Measurements from ENCODE around the gene STAT6.
A peak's percentile ranks its signal among the peaks of the same experiment; 100 is the strongest.

Gene STAT6

GRCh38 chr12:57149245-57149900 is 38.2 kb upstream of the STAT6 start:
- no peaks in the 10 kb centered on the region for H3K27me3 Mint-ChIP-seq

DNA sequence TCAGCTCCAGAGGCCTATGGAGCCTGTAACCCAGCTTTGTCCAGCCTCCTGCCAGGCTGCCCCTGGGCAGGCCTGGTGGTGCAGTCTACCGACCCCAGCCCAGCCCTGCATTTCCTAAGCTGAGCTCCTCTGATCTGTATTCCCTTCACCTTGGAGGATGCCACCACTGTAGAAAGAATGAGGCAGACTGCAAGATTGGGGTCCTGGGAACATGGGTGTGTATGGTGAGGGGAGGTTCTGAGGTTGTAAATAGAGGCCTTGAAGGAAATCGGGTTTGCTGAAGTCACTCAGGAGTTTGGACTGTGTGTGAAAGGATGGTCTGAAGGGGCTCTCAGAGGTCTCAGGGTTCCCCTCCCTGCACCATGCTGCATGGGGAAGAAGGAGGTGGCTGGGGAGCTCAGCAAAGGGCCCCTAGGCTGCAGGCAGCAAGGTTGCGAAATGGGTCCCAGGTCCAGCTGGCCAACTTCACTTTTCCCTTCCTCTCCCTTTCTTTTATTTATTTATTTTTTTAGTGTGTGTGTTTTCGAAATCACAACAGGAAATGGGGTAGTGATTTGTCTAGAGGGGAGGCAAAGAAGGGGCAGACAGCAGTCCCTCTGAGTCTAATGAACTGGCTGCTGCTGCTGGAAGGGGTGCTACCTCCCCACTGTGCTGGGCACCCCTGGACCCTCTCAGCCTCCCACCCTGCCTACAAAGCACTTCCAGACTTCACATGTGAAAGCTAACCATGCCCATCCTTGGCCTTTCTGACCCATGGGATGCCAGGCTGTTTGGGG is 37.5 kb upstream of the STAT6 start:
- Mint-ChIP-seq H3K4me1 (ENCODE audit: low read depth) (no peaks in the 10 kb centered on the region), H3K4me3 (no peak overlapping the region), H3K9me3 (no peaks in the 10 kb centered on the region), H3K27ac (no peak overlapping the region), H3K36me3 (ENCODE audit: low read depth) (no peaks in the 10 kb centered on the region), H3K27me3 (no peaks in the 10 kb centered on the region)

More at GRCh38 chr12:57149245-57149900, 38.2 kb upstream of the STAT6 start:
- H3K9me3 Mint-ChIP-seq: no peaks in the 10 kb centered on the region
- no peak overlapping the region for H3K27ac Mint-ChIP-seq
- H3K36me3 Mint-ChIP-seq (ENCODE audit: low read depth): no peaks in the 10 kb centered on the region
- no peaks in the 10 kb centered on the region for H3K4me1 Mint-ChIP-seq (ENCODE audit: low read depth)
- no peak overlapping the region for H3K4me3 Mint-ChIP-seq

DNA sequence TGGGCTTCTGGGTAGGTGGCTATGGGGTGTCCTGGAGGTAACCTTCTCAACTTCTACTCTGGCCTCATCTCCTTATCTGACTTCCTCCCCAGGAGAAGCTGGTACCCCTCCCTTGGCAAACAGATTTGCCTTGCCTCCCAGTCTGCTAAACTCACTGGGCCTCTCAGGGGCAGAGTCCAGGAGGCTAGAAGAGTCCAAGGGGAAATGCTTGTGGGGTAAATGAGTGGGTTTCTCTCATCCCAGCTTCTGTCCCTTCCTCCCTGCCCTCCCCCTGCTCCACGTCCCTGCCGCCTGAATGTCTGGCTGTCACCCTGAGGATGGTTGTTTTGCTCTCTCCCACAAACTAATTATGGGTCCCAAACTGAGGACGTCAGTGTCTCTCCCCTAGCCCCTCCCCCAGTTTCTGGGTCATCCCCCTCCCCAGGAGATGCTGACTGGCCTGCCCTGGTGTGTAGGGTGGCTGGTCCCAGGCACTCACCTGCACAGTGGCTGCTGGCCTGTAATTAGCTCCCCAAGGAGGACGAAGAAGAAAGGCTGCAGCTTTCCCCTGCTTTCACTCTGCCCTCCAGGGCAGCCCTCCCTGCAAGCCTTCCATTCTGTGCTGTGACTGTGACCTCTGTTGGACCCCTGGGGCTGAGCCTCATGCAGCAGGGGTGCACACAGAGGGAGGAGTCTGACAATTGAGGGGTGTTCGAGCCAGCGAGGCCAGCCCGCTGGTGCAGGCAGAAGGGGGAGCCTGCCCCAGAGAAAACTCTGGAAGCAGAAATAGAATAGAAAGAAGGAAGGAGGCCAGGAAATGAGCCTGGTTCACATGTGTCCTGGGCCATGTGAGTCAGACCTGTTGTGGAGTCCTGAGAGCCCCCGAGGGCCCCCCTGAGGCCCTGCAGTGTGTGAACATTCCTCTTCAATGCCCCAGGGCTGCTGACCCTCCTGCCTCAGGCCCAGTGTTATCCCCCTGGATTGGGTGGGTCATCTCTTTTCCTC is 36.1 kb upstream of the STAT6 start, which contains the start of gene LRP1-AS:
LRP1-AS (minus strand) TSS at position 659 of the 984 bp plus-strand sequence.
- H3K4me3 Mint-ChIP-seq: no peak within 1 kb of the TSS
- no peaks in the 10 kb centered on the region for H3K4me1 Mint-ChIP-seq (ENCODE audit: low read depth)
- H3K36me3 Mint-ChIP-seq (ENCODE audit: low read depth): no peaks in the 10 kb centered on the region
- H3K27ac Mint-ChIP-seq: no peak within 1 kb of the TSS
- no peaks in the 10 kb centered on the region for H3K9me3 Mint-ChIP-seq
- H3K27me3 Mint-ChIP-seq: no peaks in the 10 kb centered on the region

DNA sequence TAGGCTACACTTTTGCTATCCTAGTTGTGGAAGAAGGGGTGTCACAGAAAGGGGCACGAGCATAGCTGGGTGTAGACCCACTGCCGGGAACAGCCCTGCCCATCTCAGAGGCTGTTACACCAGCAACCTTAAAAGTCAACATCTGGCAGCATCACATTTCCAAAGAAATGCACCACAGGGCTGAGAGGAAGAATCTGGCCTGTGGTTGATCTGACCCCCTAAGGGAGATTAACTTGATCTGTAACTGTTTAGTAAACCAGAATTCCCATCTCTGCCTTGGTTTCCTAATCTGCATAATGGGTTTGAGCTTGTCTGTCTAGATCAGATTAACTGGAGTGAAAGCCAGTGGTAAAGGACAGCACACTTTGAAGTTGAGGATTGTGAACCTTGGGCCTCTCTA is 34.9 kb upstream of the STAT6 start:
- peak overlapping the region; percentile 12 for H3K27ac Mint-ChIP-seq
- H3K36me3 Mint-ChIP-seq (ENCODE audit: low read depth): no peaks in the 10 kb centered on the region
- H3K4me3 Mint-ChIP-seq: no peak overlapping the region
- H3K9me3 Mint-ChIP-seq: no peaks in the 10 kb centered on the region
- H3K27me3 Mint-ChIP-seq: no peaks in the 10 kb centered on the region
- no peaks in the 10 kb centered on the region for H3K4me1 Mint-ChIP-seq (ENCODE audit: low read depth)

- H3K4me3 Mint-ChIP-seq: no peak overlapping the region
- H3K27me3 Mint-ChIP-seq: no peaks in the 10 kb centered on the region
- no peaks in the 10 kb centered on the region for H3K36me3 Mint-ChIP-seq (ENCODE audit: low read depth)
- no peaks in the 10 kb centered on the region for H3K9me3 Mint-ChIP-seq
- no peaks in the 10 kb centered on the region for H3K4me1 Mint-ChIP-seq (ENCODE audit: low read depth)
- peak overlapping the region; percentile 12 for H3K27ac Mint-ChIP-seq
Observed at GRCh38 chr12:57145460-57146059, 34.4 kb upstream of the STAT6 start.

GRCh38 chr12:57143454-57143853 is 32.3 kb upstream of the STAT6 start:
- Mint-ChIP-seq H3K4me1 (ENCODE audit: low read depth) (no peaks in the 10 kb centered on the region), H3K27ac (peak overlapping the region; percentile 29), H3K9me3 (no peaks in the 10 kb centered on the region), H3K4me3 (no peak overlapping the region), H3K36me3 (ENCODE audit: low read depth) (no peaks in the 10 kb centered on the region), H3K27me3 (no peaks in the 10 kb centered on the region)

- H3K27me3 Mint-ChIP-seq: no peaks in the 10 kb centered on the region
- H3K36me3 Mint-ChIP-seq (ENCODE audit: low read depth): no peaks in the 10 kb centered on the region
- H3K4me3 Mint-ChIP-seq: no peak overlapping the region
- H3K9me3 Mint-ChIP-seq: no peaks in the 10 kb centered on the region
- no peaks in the 10 kb centered on the region for H3K4me1 Mint-ChIP-seq (ENCODE audit: low read depth)
- H3K27ac Mint-ChIP-seq: no peak overlapping the region
Observed at GRCh38 chr12:57142727-57143126, 31.6 kb upstream of the STAT6 start.

GRCh38 chr12:57142121-57142520 is 31.0 kb upstream of the STAT6 start:
- Mint-ChIP-seq H3K4me3 (no peak overlapping the region), H3K36me3 (ENCODE audit: low read depth) (no peaks in the 10 kb centered on the region), H3K4me1 (ENCODE audit: low read depth) (no peaks in the 10 kb centered on the region), H3K27me3 (no peaks in the 10 kb centered on the region), H3K9me3 (no peaks in the 10 kb centered on the region), H3K27ac (no peak overlapping the region)

DNA sequence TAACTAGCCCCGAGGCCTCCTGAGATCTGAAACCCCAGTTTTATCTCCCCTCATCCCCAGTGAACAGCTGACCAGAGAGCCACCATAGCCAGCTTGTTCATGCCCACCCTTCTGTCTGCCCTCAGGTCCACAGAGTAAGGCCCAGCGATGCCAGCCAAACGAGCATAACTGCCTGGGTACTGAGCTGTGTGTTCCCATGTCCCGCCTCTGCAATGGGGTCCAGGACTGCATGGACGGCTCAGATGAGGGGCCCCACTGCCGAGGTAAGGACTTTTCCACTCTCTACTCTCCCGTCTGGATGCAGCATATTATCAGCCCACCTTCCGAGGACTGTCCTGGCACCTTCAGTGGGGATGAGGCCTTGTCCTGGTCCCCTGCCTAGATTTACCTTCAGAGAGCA is 30.1 kb upstream of the STAT6 start:
- H3K27ac Mint-ChIP-seq: no peak overlapping the region
- no peaks in the 10 kb centered on the region for H3K4me1 Mint-ChIP-seq (ENCODE audit: low read depth)
- H3K4me3 Mint-ChIP-seq: no peak overlapping the region
- no peaks in the 10 kb centered on the region for H3K27me3 Mint-ChIP-seq
- no peaks in the 10 kb centered on the region for H3K36me3 Mint-ChIP-seq (ENCODE audit: low read depth)
- no peaks in the 10 kb centered on the region for H3K9me3 Mint-ChIP-seq

DNA sequence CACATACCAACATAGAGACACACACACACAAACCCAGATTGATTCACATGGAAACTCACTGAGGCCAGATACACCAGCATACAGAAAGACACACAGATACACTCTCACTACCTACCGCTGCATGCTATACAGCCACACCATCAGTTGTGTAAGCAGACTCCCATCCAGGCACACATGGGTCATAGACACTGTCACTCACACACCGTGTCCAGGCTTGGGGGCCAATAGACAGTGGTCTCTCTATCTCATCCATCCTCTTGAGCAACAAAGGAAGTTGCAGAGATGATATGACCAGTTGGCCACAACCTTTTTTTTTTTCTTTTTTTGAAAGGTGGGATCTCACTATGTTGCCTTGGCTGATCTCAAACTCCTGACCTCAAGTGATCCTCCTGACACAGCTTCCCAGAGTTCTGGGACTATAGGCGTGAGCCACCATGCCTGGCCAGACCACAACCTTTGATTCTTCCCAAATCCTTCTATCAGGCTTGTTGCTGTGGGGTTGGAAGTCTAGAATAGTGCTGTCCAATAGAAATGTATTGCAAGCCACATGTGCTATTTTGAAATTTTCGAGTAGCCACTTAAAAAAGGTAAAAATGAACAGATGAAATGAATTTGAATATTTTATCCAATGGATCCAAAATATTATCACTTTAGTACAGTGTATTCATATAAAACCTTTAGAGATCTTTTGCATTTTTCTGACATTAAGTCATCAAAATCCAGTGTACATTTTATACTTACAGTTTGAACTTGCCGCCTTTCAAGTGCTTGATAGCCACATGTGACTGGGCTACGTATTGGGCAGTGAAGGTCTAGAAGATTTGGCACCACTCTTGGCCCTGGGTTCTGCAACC is 28.9 kb upstream of the STAT6 start:
- Mint-ChIP-seq H3K4me3 (no peak overlapping the region), H3K4me1 (ENCODE audit: low read depth) (no peaks in the 10 kb centered on the region), H3K9me3 (no peaks in the 10 kb centered on the region), H3K36me3 (ENCODE audit: low read depth) (no peaks in the 10 kb centered on the region), H3K27me3 (no peaks in the 10 kb centered on the region), H3K27ac (no peak overlapping the region)

GRCh38 chr12:57138526-57139272 is 27.5 kb upstream of the STAT6 start:
- no peaks in the 10 kb centered on the region for H3K9me3 Mint-ChIP-seq
- no peaks in the 10 kb centered on the region for H3K4me1 Mint-ChIP-seq (ENCODE audit: low read depth)
- H3K27me3 Mint-ChIP-seq: no peaks in the 10 kb centered on the region
- H3K4me3 Mint-ChIP-seq: no peak overlapping the region
- H3K27ac Mint-ChIP-seq: no peak overlapping the region
- H3K36me3 Mint-ChIP-seq (ENCODE audit: low read depth): no peaks in the 10 kb centered on the region

DNA sequence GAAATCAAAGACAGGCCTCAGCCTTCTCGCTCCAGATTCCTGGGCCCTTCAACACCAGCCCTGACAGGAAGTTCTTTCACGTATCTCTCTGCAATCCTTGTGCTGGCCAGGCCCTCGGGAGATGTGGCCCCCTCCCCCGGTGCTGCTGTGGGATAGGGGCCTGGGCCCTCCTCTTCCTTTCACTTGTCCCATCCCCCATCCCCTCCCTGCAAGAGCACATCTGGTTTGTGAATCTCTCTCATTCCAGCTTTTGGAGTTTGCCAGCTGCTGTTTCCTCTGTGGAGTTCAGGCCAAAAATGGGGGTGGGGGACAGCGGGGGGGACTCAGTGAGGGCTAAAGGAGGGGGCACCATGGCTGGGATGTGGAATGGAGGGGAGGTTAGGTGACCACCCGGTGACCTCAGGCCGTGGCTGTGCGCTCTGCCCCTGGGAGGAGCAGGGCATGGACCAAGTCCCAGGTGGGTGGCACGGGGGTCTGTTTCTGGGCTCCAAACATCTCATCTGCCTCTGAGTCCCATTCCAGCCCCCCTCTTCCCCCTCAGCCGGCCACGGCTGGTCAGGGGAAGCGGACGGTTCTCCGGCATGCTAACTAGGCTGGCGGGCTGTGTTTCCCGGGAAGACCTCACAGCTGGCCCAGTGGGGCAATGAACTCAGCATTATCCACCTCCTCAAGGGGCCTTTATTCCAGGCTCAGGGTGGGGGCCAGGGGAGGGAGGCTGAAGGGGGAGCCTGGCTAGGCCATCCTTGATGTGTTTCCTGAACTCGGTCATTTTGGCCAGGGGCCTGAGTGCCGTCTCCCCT is 24.6 kb upstream of the STAT6 start:
- H3K4me1 Mint-ChIP-seq (ENCODE audit: low read depth): no peaks in the 10 kb centered on the region
- H3K4me3 Mint-ChIP-seq: no peak overlapping the region
- H3K9me3 Mint-ChIP-seq: no peaks in the 10 kb centered on the region
- no peak overlapping the region for H3K27ac Mint-ChIP-seq
- H3K36me3 Mint-ChIP-seq (ENCODE audit: low read depth): no peaks in the 10 kb centered on the region
- peaks cover 5% of the 10 kb centered on the region for H3K27me3 Mint-ChIP-seq

DNA sequence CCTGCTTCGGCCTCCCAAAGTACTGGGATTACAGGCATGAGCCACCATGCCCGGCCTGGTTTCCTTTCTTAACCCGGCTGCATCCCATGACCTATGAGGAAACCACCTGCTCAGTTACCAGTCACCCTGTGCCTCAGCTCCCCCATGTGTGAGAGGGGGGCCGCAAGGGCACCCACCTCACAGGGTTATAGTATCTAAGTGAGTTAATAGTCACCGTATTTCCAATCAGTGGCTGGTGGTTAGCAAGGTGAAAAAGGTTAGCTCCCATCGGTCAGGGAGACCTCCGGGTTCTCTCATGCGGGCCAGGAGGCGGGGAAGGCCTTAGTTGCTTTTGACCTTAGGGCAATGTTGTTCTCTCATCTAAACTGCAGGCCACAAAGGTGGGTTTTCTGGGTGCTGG is 23.8 kb upstream of the STAT6 start:
- no peaks in the 10 kb centered on the region for H3K4me1 Mint-ChIP-seq (ENCODE audit: low read depth)
- H3K27me3 Mint-ChIP-seq: peaks cover 9% of the 10 kb centered on the region

More for the DNA sequence above, 23.8 kb upstream of the STAT6 start:
- H3K36me3 Mint-ChIP-seq (ENCODE audit: low read depth): no peaks in the 10 kb centered on the region
- no peak overlapping the region for H3K27ac Mint-ChIP-seq
- H3K4me3 Mint-ChIP-seq: no peak overlapping the region
- no peaks in the 10 kb centered on the region for H3K9me3 Mint-ChIP-seq

All from stimulated activated naive CD8-positive, alpha-beta T cell treated with anti-CD3 and anti-CD28 coated beads, Interleukin-15, Interleukin-2, amounts not matched to agents 100 ng/mL and 50 ng/mL, for 24 hours (primary cell).